Measurements from ENCODE around the gene PLA2G2C.

- TF ChIP-seq CTCF (IDR thresholded peaks at IDR 0.05 in 8 of 11, conservative IDR thresholded peaks at IDR 0.05 in 3 of 11) (no peak), POLR2AphosphoS5 (IDR thresholded peaks at IDR 0.05) (no peak)
Measured at GRCh38 chr1:20223106-20223505, 36.8 kb upstream of the PLA2G2C start.
